Ovary (tissue), 3 donors: ENCODE measurements around the gene MAGI1.

Experiments
- CTCF ChIP-seq, 3 donors: fragments of 450-650 bp in 2 of 3; fragments of 200-600 bp in 1 of 3; IDR thresholded peaks; one replicate each; pipeline versions ENCODE4 v1.5.1 to v1.8.0; 2016 to 2022; ENCODE audit warnings: antibody characterized with exemption in 3 of 3, mild to moderate bottlenecking in 1 of 3
- POLR2A ChIP-seq: fragments of 450-650 bp; IDR thresholded peaks from one replicate; pipeline ENCODE4 v1.6.1; 2017; ENCODE audit warnings: antibody characterized with exemption, mild to moderate bottlenecking, moderate library complexity
- donor health status: DM: no; HTN: no; CAD: no.

- TF ChIP-seq CTCF (IDR thresholded peaks at IDR 0.05) (no peak), POLR2A (no peak)
These were observed 423.4 kb downstream of the MAGI1 start for GRCh38 chr3:65615329-65615728.
